ENCODE results near the gene TMSB10.
"Not testable (repeated sequence)": the region's sequence is repeated elsewhere in the genome, so short reads cannot be mapped to it uniquely, and the experiment has no call there.

The TMSB10 gene

DNA sequence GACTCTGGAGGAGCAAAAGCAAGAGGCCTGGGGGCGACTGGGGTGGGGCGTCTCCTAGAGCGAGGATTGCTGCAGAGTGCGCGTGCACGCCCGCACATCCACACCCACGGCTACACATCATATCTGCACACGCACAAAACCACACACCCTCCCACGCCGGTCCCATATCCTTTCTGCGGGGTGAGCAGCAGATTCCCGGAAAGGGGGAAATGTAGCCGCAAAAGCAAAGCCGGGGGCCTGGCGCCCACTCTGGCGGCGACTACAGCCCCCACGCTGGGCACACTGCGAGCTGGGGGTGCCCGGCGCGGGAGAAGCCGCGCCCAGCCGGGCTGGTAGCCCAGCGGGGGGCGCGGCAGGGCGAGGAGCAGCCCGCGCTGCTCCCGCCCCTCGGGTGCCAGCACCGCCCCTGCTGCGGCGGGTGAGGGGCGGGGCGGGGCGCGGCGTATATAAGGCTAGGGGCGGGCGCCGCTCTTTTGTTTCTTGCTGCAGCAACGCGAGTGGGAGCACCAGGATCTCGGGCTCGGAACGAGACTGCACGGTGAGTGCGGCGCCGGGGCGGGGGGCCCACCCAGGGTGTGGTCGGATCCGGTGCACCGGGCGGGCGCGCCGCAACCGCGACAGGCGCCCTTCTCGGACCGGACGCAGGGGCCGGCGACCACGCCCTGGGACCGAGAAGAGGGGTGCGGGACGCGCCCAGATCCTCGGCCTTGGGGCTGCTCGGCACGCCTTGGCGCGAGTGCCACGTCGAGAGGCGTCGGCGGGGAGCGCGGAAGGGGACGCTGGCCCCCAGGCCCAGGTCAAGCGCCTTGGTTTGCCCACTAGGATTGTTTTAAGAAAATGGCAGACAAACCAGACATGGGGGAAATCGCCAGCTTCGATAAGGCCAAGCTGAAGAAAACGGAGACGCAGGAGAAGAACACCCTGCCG lies at the start of gene TMSB10:
Gene TMSB10, plus strand, starts transcription at position 476 of the 927 bp plus-strand sequence.
- DNase-seq (ENCODE audit: low spot score) = peak; percentile 92

DNA sequence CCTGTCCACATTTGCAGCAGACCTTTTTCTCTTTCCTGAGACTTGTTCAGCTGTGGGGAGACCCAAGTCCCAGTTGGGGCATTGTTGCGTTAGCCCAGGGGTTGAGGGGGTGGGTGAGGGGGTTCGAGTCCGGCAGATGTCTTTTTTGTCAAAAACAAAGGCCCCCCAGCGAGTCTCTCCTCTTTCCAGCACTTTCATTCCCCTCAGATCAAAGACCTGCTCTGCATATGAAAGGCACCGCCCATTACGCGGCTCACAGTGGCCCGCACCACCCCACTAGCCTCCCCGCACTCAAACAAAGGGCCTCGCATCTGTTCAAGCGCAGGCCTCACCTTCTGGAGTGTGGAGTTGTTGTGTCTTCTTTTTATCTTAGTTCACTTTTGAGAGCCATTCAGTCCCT lies 49.7 kb upstream of the TMSB10 start:
- no peak for DNase-seq (ENCODE audit: low spot score)

DNA sequence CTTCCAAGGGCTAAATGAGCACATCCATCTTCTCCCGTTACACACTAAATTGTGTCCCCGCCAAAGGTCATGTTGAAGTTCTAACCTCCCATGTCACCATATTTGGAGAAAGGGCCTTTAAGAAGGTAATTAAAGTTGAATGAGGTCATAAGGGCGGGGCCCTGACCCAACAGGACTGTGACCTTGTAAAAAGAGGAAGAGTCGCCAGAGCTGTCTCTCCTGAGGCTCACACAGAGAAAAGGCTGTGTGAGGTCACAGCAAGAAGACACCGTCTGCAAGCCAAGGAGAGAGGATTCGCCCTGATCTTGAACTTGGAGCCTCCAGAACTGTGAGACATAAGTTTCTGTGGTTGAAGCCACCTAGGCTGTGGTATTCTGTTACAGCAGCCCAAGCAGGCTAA lies 48.7 kb upstream of the TMSB10 start:
- DNase-seq (ENCODE audit: low spot score) = peak; percentile 25

DNA sequence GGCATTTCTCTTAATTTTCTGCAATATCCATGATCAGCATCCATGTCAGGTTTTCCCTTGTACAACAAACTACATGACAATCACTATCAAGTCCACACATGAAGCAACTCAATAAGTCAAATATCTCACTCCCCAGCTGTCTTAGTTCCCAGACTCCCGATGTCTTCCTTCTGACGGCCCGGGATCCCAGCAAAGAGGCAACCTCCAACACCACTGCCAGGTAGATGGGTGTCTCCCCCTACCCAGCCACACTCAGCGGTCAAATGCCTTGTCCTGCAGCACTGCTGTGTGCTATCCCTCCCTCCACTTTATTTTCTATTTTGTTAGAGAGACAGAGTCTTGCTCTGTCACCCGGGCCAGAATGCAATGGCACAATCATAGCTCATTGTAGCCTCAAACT lies 47.9 kb upstream of the TMSB10 start:
- no peak for DNase-seq (ENCODE audit: low spot score)

DNA sequence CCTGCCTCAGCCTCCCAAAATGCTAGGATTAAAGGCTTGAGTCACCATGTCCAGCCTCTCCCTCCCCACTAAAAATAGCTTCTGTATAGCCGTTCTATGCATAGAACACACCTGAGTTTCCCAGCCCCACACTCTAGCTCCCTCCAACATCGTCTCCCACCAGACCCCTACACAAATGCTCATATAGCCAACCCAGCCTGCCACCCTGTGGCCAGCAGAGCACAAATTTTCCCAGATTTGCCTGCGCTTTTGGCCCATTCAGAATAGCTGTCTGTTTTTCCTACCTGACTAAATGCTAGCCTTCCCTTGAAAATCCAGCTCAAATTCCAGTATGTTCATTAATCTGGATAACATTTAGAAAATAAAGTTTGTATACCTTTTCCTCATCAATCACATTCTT lies 47.3 kb upstream of the TMSB10 start:
- DNase-seq (ENCODE audit: low spot score) = no peak

DNA sequence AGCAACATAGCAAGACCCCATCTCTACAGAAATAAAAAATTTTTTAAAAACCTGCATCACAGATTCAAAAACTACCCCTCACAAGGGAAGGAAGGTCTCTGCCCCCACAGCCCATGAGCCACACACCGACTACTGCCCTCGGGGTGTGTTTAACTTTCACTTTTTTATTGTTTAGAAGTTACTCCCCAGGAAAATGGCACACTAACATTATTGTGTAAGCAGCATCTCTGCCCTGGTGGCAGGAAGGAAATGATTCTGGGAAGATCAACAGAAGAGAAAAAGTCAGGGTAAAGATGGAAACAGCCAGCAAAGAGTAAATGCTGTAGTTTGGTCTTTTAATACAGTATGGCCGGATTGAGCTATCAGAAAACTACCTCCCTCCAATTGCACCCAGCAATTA lies 46.5 kb upstream of the TMSB10 start:
- no peak for DNase-seq (ENCODE audit: low spot score)

DNA sequence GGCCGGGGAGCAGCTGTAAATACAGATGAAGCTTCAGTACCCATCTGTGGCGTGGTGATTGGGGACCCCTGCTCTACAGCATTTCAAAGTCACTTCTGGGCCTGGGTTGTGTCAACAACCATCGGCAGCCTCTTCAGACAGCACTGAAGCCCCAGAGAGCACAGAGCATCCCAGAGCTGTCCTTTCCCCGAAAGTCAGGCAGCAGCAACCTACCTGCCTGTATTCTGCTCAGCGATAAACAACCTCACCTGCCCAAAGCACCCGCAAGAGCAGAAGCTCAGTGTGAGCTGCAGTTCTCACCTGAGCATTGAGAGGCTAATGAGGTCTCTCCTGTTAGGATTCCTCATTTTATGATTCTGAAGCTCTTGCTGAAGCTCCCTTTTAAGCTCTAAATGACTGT lies 43.9 kb upstream of the TMSB10 start:
- no peak for DNase-seq (ENCODE audit: low spot score)

DNA sequence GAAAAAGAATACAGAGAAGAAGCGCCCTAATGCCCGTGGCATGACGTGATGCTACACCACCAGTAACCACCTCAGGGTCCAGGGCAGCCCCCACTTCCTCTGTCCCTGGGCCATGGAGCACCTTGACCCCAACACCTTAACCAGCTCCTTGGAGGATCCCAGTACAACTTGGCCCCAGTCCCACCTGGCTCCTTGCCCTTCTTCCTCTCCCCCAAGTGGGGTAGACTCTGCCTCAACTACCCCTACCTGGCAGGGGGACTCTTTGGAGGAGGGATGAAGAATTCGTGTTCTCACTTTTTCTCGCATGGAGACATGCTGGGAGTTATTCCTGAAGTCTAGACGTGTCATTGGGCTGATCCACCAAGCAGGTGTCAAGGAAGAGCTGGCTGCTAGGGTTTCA lies 43.5 kb upstream of the TMSB10 start:
- no peak for DNase-seq (ENCODE audit: low spot score)

DNA sequence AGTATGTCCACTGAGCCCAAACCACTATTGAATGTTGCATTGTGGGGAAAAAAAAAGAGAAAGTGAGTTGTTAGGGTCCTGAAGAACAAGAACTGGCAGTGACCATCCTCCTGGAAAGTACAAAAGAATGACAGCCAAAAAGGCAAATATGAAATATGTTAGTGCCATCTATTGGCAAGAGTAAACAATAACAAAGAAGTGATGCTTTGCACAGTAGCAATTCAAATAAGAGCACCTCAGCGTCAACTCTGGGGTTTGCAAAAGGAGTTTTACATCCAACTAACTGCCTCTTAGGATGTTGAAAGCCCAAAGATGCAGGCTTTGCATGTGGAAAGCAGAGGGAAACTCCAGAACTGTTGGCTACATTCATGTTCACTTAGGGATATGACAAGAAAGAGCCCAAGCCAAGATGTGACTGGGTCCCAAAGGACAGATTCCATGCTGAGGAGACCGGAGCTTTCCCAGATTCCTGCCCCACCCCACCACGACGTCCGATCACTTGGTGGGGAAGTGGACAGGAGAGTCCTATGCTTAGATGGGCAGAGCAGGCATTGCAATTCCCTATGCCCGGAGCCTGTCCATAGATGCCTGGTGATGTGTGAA lies 40.2 kb upstream of the TMSB10 start:
- DNase-seq (ENCODE audit: low spot score) = peak; percentile 57

DNA sequence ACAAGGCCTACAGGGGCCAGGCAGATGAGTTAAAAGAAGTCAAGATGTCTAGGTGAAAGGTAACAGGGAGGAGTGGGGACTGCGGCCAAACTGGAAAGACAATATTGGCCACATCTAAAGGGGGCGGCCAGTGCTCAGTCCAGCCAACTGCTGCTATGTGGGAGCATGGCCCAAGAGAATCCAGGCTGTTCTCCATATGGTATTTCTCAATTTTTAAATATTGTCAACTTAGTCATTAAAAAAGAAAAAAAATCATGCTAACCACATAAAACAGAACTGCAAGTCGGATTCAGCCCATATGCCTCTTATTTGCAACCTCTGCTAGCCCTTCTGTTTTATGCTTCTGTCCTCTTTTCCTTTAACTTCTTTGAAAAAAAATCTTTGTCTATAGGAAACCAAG lies 39.3 kb upstream of the TMSB10 start:
- no peak for DNase-seq (ENCODE audit: low spot score)

DNA sequence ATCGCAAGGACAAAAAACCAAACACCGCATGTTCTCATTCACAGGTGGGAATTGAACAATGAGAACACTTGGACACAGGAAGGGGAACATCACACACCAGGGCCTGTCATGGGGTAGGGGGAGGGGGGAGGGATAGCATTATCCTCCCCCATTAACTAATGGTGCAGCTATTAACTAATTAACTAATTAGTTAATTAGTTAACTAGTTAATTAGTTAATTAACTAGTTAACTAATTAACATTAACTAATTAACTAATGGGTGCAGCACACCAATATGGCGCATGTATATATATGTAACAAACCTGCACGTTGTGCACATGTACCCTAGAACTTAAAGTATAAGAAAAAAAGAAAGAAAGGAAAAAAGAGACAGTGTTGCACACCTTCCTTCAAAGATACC lies 37.1 kb upstream of the TMSB10 start:
- DNase-seq (ENCODE audit: low spot score) = not testable (repeated sequence)

DNA sequence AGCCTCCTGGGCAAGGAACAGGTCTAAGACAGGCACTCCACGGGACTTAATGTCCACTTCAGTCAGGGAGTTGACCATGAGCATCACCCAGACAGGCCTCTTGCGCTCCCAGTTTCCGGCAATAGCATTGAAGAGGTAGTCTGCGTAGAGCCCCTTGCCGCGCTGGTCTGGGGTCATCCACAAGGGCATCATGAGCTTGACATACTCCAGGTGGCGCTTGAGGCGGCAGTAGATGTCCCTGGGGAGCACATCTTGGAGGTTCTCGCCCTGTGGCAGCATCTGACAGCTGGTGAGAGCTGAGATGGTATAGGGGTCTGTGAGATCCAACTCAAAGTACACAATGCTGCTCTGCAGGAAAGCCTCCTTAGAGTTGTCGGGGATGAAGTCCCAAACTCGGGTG lies 35.1 kb upstream of the TMSB10 start:
- no peak for DNase-seq (ENCODE audit: low spot score)

DNA sequence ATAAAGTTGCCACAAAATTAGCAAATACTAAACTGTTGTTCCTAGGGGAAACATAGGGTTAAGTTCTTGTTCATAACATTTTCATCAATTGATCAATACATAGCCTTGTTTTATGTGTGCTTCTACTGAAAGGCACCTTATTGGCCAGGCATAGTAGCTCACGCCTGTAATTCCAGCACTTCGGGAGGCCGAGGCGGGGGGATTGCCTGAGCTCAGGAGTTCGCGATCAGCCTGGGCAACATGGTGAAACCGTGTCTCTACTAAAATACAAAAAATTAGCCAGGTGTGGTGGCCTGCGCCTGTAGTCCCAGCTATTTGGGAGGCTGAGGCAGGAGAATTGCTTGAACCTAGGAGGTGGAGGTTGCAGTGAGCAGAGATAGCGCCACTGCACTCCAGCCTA lies 32.8 kb upstream of the TMSB10 start:
- not testable (repeated sequence) for DNase-seq (ENCODE audit: low spot score)

DNA sequence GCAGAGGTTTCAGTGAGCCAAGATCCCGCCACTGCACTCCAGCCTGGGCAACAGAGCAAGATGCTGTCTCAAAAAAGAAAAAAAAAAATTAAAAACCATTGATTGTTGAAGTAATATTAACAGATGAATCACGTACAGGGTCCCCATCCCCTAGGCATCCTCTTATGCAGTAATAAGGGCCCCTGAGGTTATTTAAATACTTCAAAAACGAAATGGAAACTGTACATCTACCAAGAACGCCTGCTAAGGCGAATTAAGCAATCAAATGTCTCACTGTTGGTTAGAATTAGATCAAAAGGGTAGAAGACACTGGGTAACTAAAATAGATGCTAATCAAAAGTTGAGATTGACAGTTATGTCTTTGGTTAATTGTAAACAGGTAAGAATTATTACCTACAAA lies 32.1 kb upstream of the TMSB10 start:
- DNase-seq (ENCODE audit: low spot score) = no peak

DNA sequence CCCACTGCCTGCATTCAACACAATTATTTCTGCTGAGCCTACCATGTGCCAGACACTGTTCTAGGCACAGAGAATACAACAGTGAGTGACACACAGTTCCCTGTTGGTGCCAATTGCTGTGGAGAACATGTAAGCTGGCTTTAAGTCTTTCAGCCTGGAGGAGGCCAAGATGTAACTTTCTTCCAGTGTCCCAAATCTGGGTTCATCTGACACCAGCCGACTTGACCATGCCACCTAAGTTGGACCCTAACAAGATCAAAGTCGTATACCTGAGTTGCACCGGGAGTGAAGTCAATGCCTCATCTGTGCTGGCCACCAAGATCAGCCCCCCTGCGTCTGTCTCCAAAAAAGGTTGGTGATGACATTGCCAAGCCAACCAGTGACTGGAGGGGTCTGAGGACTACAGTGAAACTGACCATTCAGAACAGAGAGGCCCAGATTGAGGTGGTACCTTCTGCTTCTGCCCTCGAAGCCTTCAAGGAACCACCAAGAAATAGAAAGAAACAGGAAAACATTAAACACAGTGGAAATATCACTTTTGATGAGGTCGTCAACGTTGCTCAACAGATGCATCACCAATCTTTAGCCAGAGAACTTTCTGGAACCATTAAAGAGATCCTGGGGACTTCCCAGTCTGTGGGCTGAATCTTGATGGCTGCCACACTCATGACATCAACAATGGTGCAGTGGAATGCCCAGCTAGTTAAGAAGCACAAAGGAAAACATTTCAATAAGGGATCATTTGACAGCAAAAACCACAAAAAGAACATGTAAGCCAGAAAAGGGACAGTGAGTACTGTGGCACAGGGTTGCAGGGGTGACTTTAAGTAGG lies 30.9 kb upstream of the TMSB10 start:
- DNase-seq (ENCODE audit: low spot score) = no peak

DNA sequence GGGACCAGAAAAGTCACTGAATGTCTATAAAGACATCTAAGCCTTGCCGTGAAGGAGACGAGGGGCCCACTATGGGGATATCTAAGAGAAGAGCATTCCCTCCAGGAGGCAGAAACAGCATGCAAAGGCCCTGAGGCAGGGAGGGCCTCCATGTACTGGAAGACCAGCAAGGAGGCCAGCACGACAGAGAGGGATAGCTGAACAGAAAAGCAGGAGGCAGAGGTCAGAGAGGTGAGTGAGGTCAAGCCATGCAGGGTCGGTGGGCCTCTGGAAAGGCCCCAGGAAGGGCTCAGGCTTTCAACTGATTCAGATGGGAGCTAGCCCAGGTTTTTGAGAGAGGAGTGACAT lies 30.3 kb upstream of the TMSB10 start:
- no peak for DNase-seq (ENCODE audit: low spot score)

DNA sequence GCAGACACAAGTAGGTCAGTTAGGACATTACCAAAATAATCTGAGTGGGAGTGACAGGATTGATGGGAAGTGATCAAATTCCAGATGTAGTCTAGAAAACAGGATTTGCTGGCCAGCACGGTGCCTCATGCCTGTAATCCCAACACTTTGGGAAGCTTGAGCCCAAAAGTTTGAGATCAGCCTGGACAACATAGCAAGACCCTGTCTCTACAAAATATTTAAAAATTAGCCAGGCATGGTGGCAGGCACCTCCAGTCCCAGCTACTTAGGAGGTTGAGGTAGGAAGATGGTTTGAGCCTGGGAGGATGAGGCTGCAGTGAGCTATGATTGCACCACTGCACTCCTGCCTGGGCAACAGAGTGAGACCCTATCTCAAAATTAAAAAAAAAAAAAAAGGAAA lies 29.8 kb upstream of the TMSB10 start:
- DNase-seq (ENCODE audit: low spot score) = not testable (repeated sequence)

DNA sequence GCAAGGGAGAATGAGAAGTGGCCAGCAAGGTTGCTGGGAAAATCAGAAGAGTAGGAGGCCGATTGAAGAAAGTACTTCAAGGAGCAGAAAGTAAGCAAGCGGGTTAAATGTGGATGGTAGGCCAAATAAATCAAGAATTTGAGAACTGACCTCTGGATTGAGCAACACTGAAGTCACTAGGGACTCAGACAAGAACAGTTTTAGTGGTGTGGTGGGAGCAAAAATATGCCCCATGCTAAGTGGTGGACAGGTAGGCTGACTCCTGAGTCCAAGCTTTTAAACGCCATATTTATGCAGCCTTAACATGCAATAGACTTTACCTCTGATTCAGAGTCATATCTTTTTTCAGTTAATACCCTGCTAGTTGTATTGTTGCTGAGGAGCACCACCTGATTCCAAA lies 29.1 kb upstream of the TMSB10 start:
- no peak for DNase-seq (ENCODE audit: low spot score)

DNA sequence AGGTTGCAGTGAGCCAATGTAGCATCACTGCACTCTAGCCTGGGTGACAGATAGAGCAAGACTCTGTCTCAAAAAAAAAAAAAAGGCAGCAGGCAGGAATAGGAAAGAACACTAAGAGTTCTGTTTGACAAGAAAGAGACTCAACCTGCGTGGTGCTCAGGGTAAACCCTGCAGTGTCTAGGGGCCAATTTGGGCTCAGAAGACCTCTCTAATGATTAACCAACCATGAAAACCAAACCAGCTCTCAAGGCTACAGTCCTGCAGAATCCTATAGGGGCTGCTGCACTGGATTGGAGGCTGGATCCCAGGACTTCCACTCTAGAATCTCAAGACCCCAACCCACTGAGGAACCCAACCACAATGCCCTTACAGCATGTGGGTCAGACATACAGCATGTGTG lies 27.0 kb upstream of the TMSB10 start:
- no peak for DNase-seq (ENCODE audit: low spot score)

DNA sequence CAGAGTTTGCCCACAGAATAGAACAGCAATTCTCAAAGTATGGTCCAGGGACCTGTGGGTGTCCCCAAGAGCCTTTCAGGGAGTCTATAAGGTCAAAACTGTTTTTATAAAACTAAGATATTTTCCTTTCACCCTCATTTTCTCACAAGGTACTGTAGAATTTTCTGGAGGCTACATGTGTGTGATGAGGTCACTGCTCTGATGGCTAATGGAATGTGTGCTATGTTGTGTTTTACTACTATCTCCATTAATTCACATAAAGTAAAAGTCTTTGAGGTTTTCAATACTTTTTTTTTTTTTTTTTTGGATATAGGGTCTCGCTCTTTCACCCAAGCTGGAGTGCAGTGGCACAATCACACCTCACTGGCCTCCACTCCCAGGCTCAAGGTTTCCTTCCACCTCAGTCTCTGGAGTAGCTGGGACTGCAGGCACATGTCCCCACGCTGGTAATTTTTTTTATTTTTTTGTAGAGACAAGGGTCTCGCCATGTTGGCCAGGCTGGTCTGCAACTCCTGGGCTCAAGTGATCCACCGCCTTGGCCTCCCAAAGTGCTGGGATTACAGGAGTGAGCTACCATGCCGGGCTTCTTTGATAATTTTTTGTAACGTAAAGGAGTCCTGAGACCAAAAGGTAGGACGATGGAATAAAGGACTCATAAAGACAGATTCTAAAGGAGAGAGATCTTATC lies 26.4 kb upstream of the TMSB10 start:
- DNase-seq (ENCODE audit: low spot score) = no peak

DNA sequence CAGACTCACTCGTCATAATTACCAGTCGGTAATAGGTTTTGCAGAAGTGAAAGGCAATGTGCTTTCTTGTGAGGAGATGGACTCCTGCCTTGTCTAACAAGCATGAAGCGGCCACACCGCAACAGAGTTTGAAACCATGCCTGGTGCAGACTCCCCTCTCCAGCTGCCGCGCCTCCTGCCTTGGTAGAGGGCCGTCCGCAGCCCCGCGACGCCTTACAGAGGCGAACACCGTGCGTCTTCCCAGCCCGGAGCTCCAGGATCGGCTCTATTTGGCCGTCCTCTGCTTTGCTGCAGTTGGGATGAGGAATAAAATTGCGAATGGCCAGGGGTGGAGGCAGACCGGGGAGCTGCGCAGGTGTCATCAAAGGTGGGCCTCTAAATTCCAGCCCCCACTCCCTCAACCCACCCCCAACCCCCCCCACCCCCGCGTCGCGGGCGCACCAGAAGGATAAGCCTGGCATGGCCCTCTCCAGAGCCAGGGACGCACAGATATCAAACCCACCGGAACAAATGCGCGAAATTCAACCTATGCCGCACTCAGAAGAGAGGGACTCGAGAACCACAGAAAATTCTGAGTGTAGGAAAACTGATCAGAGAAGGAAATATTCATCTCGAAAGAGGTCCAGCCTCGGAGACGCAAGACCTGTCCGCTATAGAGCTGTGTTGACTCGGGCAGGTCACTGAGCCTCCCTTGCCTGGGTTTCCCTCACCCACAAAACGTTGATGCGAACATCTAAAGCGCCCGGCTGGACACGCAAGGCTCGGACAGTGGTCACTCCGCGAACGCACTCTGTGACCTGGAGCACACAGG lies 25.7 kb upstream of the TMSB10 start:
- no peak for DNase-seq (ENCODE audit: low spot score)

DNA sequence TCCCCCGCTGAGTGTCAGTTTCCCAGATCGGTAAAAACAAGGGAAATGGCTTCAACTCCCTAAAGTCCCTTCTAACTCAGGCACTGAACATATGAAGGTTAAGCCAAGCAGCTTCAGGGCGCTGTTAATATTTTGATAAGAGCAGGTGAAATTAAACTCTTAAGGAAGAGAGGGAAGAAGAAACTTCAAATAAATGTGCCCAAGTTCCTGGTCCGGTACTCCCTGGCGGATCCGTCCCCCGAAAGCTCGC lies 25.1 kb upstream of the TMSB10 start:
- DNase-seq (ENCODE audit: low spot score) = no peak

Measured in activated CD4-positive, alpha-beta T cell treated with anti-CD3 and anti-CD28 coated beads, Interleukin-2, Interleukin-4, amounts not matched to agents 100 ng/mL and 50 ng/mL, durations not matched to agents 16 hours and 8 hours (primary cell).